ENCODE results near the gene LRRK1.

The LRRK1 gene

GRCh38 chr15:101078669-101079323 is 159.6 kb downstream of the LRRK1 start:
- TF ChIP-seq CTCF (IDR thresholded peaks at IDR 0.05; ENCODE audit: low read depth, low read length): no peak

GRCh38 chr15:101081900-101082299 is 162.7 kb downstream of the LRRK1 start:
- no peak for TF ChIP-seq CTCF (IDR thresholded peaks at IDR 0.05; ENCODE audit: low read depth, low read length)
- no peak overlapping the region for H3K4me3 ChIP-seq (replicated peaks in 1 of 2; ENCODE audit: low read depth in 2 of 2, low read length in 2 of 2)
- DNase-seq (ENCODE audit: low read depth in 2 of 2): no peak

More at GRCh38 chr15:101078669-101079323, 159.6 kb downstream of the LRRK1 start:
- DNase-seq (ENCODE audit: low read depth in 2 of 2): no peak
- no peak overlapping the region for H3K4me3 ChIP-seq (replicated peaks in 1 of 2; ENCODE audit: low read depth in 2 of 2, low read length in 2 of 2)

- TF ChIP-seq CTCF (IDR thresholded peaks at IDR 0.05; ENCODE audit: low read depth, low read length): no peak
- no peak overlapping the region for H3K4me3 ChIP-seq (replicated peaks in 1 of 2; ENCODE audit: low read depth in 2 of 2, low read length in 2 of 2)
- no peak for DNase-seq (ENCODE audit: low read depth in 2 of 2)
These were observed 164.3 kb downstream of the LRRK1 start for GRCh38 chr15:101083336-101084045.

GRCh38 chr15:101084801-101085200 is 165.6 kb downstream of the LRRK1 start:
- H3K4me3 ChIP-seq (replicated peaks in 1 of 2; ENCODE audit: low read depth in 2 of 2, low read length in 2 of 2): no peak overlapping the region
- TF ChIP-seq CTCF (IDR thresholded peaks at IDR 0.05; ENCODE audit: low read depth, low read length): no peak
- no peak for DNase-seq (ENCODE audit: low read depth in 2 of 2)

- H3K4me3 ChIP-seq (replicated peaks in 1 of 2; ENCODE audit: low read depth in 2 of 2, low read length in 2 of 2): no peak overlapping the region
- DNase-seq (ENCODE audit: low read depth in 2 of 2): no peak
- TF ChIP-seq CTCF (IDR thresholded peaks at IDR 0.05; ENCODE audit: low read depth, low read length): no peak
These were observed 166.1 kb downstream of the LRRK1 start for GRCh38 chr15:101085311-101085700.

- H3K4me3 ChIP-seq (replicated peaks in 1 of 2; ENCODE audit: low read depth in 2 of 2, low read length in 2 of 2): no peak overlapping the region
- DNase-seq (ENCODE audit: low read depth in 2 of 2): no peak
- TF ChIP-seq CTCF (IDR thresholded peaks at IDR 0.05; ENCODE audit: low read depth, low read length): no peak
These were observed 167.4 kb downstream of the LRRK1 start for GRCh38 chr15:101086394-101087171.
